NT2/D1 (cell line): ENCODE data around the gene CDCA8.
"Not testable (repeated sequence)": the region's sequence is repeated elsewhere in the genome, so short reads cannot be mapped to it uniquely, and the experiment has no call there.

Experiments used
- DNase-seq: peaks from one replicate; pipeline ENCODE4 v3.0.0-alpha.2; 2011; ENCODE audit warnings: low read depth, low spot score
- H3K27me3 ChIP-seq: 2 replicates; pipeline ENCODE4 v1.6.0; 2011; ENCODE audit warnings: mild to moderate bottlenecking; ENCODE audit not compliant: insufficient read length, insufficient read depth
- H3K36me3 ChIP-seq: 2 replicates; pipeline ENCODE4 v1.6.1; 2011; ENCODE audit warnings: mild to moderate bottlenecking, low read length, mixed read lengths; ENCODE audit not compliant: insufficient read depth, insufficient read length
- H3K4me1 ChIP-seq: 2 replicates; pipeline ENCODE4 v1.5.1; 2011; ENCODE audit not compliant: insufficient read depth, insufficient read length
- H3K4me3 ChIP-seq: 2 replicates; pipeline ENCODE4 v1.5.1; 2011; ENCODE audit warnings: low read depth; ENCODE audit not compliant: insufficient read length
- H3K9ac ChIP-seq: 2 replicates; pipeline ENCODE4 v1.6.0; 2011; ENCODE audit warnings: low read depth; ENCODE audit not compliant: insufficient read length
- H3K9me3 ChIP-seq: 2 replicates; pipeline ENCODE4 v1.5.1; 2011; ENCODE audit warnings: mild to moderate bottlenecking, low read length; ENCODE audit not compliant: insufficient read depth
- SUZ12 ChIP-seq: IDR thresholded peaks from 2 replicates; pipeline ENCODE4 v1.6.1; 2011; ENCODE audit not compliant: insufficient read length, insufficient read depth; ENCODE audit errors: extremely low read depth
- YY1 ChIP-seq: IDR thresholded peaks from 2 replicates; pipeline ENCODE4 v1.6.1; 2011; ENCODE audit not compliant: insufficient read length, insufficient read depth
- ZNF274 ChIP-seq: IDR thresholded peaks from 2 replicates; pipeline ENCODE4 v1.6.1; 2011; ENCODE audit warnings: mild to moderate bottlenecking, low read depth, low read length

CDCA8 gene

DNA sequence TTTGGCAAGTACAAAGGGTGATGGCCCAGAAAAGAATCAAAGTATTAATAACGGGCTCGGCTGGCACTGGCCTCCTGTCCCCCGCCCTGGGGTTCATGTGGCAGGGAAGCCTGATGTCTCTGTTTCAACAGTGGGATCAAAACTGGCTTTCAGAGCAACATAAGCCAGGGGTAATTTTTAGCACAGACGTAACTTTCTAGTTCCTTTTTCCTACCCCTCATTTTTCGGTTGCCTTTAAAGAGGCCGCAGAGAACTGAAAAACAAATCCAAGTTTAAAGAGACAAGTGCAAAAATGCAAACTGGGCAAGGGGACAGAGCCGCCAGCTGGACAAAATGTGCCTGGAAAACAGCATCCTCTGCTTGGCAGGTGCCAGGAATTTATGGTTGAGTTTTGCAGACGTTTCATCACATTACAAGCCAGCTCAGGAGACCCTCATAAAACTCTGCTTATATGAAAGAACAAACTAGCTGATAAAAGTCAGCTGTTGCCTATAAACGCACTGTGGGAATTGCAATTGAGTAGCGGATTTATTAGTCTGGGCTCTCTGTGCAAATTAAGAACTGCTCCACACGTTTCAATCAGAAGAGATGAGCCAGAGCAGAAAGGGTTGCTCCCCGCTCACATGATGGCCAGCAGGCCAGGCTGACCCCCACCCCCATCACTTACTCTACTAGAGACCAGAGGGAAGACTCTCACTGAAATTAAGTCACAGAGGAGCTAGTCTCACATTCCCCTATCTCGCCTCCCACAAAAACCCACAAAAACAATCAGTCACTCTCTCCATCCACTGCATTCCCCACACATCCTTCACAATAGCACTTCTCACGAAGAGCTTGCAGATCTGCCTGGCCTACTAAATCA, 15.8 kb upstream of the CDCA8 start:
- Histone ChIP-seq H3K9me3 (no peaks in the 10 kb centered on the region), H3K27me3 (no peaks in the 10 kb centered on the region), H3K4me3 (no peak overlapping the region), H3K4me1 (peaks cover 7% of the 10 kb centered on the region), H3K36me3 (peaks cover 9% of the 10 kb centered on the region), H3K9ac (no peak overlapping the region)
- TF ChIP-seq SUZ12 (no peak), YY1 (no peak), ZNF274 (no peak)
- no peak for DNase-seq

DNA sequence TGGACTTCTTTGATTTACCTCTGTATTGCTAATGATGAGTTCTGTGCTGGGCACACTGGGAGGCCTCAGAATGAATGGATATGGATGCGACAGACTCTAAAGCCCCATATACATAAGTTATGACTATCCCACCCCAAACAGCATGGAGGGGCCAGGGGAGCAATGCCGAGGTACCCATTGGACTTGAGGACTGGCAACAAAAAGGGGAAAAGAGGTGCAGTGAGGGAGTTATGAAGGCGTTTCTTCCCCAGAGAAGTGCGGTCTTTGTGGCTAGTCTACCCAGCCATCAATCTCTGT, 15.2 kb upstream of the CDCA8 start:
- no peak overlapping the region for H3K4me3 ChIP-seq
- no peak overlapping the region for H3K9ac ChIP-seq
- H3K4me1 ChIP-seq = peaks cover 7% of the 10 kb centered on the region
- no peaks in the 10 kb centered on the region for H3K27me3 ChIP-seq
- DNase-seq = no peak
- no peaks in the 10 kb centered on the region for H3K9me3 ChIP-seq
- TF ChIP-seq ZNF274 (no peak), SUZ12 (no peak), YY1 (no peak)
- H3K36me3 ChIP-seq = peaks cover 15% of the 10 kb centered on the region

DNA sequence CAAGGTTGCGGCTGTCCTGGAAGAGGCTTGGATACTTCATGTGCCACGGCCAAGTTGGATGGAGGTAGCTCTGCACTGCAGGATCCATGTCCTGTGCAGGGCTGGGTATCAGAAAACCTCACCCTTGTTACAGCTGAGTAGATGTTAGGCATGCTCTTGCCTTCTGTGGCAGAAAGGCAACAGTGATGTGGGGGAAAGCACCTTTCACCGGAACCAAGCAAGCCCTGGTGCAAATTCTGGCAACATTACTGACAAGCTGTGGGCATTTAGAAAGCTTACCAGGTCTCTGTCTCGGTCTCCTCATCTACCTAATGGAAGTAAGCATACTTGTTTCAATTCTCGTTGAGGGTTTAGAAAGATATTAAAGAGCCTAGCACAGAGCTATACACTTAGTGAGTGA, 14.5 kb upstream of the CDCA8 start:
- peaks cover 7% of the 10 kb centered on the region for H3K4me1 ChIP-seq
- H3K9ac ChIP-seq = no peak overlapping the region
- H3K36me3 ChIP-seq = peaks cover 22% of the 10 kb centered on the region
- no peak overlapping the region for H3K4me3 ChIP-seq
- H3K9me3 ChIP-seq = no peaks in the 10 kb centered on the region
- no peak for DNase-seq
- no peak for TF ChIP-seq ZNF274
- TF ChIP-seq YY1 = no peak
- TF ChIP-seq SUZ12 = no peak
- no peaks in the 10 kb centered on the region for H3K27me3 ChIP-seq

DNA sequence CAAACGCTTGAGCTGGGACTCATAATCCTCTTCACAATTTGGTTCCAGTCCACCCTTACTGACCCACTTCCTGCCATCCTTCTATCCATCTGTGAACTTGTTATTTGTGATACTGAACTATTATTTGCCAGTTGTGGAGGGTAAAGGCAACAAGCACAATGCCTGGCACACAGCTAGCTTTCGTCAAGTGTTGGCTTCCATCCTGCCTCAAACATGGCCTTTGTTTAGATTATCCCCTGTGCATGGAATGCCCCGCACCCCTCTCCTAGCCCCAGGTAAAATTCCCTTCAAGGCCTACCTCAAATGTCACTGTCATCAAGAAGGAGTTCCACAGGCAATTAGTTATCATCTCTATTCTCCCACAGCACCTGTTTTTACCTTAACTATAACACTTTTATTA, 11.4 kb upstream of the CDCA8 start:
- Histone ChIP-seq H3K4me1 (no peaks in the 10 kb centered on the region), H3K9ac (no peak overlapping the region), H3K36me3 (peaks cover 52% of the 10 kb centered on the region), H3K4me3 (no peak overlapping the region), H3K9me3 (no peaks in the 10 kb centered on the region), H3K27me3 (no peaks in the 10 kb centered on the region)
- no peak for TF ChIP-seq SUZ12
- TF ChIP-seq YY1 = no peak
- no peak for TF ChIP-seq ZNF274
- no peak for DNase-seq

DNA sequence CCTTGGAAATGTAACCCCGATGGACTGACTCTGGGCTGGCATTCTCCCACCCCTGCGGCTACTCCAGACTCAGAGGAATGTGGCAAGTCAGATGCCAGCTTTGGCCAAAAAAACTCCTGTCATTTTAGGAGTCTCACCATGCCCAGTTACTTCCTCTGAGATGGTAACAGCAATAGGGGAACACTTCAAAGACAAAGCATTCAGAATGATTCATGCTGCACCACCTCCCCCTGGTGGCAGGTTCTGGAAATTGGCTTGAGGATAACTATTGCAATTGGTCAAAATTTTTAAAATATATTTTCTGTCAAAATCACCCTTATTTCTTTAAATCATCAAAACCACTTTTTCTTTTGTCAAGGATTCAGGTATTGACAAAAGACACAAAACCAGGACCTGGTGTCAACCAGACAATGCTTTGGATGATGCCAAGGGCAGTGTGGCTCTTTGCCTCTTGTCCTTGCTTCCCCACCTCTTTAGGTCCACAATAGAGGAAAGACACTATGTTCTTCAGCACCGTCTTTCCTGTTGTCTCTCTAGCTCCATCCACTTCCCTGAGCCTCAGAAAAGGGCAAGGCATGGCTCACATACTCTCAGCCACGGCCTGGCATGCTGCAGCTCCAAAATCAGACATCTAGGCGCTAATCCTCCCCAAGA, 9.9 kb upstream of the CDCA8 start:
- Histone ChIP-seq H3K4me3 (no peak overlapping the region), H3K9ac (no peak overlapping the region), H3K9me3 (no peaks in the 10 kb centered on the region), H3K36me3 (peaks cover 66% of the 10 kb centered on the region), H3K4me1 (no peaks in the 10 kb centered on the region), H3K27me3 (no peaks in the 10 kb centered on the region)
- TF ChIP-seq ZNF274 (no peak), SUZ12 (no peak), YY1 (no peak)
- peak; percentile 63 for DNase-seq

DNA sequence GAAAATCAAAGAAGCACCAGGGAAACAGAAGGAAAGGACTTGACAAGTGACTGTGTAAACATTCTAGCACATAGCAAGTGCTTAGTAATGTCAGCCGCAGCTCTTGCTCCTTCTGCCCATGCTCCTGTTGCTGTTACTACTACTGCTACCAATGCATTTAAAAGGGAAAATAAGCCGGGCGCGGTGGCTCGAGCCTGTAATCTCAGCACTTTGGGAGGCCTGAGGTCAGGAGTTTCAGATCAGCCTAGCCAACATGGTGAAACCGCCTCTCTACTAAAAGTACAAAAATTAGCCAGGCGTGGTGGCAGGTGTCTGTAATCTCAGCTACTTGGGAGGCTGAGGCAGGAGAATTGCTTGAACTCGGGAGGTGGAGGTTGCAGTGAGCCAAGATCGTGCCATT, 8.1 kb upstream of the CDCA8 start:
- H3K9ac ChIP-seq, H3K27me3 ChIP-seq, H3K4me3 ChIP-seq, DNase-seq, H3K4me1 ChIP-seq, H3K9me3 ChIP-seq: not testable (repeated sequence)
- H3K36me3 ChIP-seq = peaks cover 83% of the 10 kb centered on the region

DNA sequence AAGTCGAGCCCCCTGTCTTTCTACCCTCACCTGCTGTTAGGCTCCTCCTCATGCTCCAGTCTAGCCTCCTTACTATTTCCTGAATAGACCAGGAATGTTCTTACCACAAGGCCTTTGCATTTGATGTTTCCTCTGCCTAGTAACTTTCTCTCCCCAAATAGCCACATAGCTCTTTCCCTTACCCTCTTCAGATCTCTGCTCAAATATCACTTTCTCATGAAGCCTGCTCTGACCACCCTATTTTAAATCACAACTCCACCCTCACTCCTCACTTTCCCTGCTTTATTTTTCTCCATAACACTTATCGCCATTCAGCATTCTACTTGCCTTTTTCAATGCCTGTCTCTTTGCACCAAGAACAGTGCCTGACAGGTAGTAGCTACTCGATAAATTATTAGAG, 6.6 kb upstream of the CDCA8 start:
- Histone ChIP-seq H3K27me3 (peaks cover 2% of the 10 kb centered on the region), H3K4me1 (no peaks in the 10 kb centered on the region), H3K4me3 (no peak overlapping the region), H3K9ac (no peak overlapping the region), H3K36me3 (peaks cover 87% of the 10 kb centered on the region), H3K9me3 (no peaks in the 10 kb centered on the region)
- TF ChIP-seq YY1 = no peak
- TF ChIP-seq SUZ12 = no peak
- TF ChIP-seq ZNF274 = no peak
- DNase-seq = no peak

DNA sequence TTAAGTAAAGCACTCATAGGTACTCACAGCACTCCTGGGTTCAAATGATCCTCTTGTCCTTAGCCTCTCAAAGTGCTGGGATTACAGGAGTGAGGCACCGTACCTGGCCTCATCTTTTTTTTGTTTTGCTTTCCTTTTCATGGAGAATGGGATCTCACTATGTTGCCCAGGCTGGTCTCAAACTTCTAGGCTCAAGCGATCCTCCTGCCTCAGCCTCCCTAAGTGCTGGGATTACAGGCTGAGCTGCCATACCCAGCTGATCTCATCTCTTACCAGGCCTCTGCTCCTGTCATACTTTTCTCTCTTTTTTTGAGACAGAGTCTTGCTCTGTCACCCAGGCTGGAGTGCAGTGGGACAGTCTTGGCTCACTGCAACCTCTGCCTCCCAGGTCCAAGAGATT, 4.6 kb upstream of the CDCA8 start:
- not testable (repeated sequence) for H3K4me1 ChIP-seq, H3K9ac ChIP-seq, DNase-seq, H3K9me3 ChIP-seq, H3K4me3 ChIP-seq
- Histone ChIP-seq H3K27me3 (peaks cover 15% of the 10 kb centered on the region), H3K36me3 (peaks cover 66% of the 10 kb centered on the region)
